H1 (cell line): Measurements from ENCODE around the gene FRZB. TPM values are rescaled to one million over a fixed set of nuclear protein-coding genes. Genes with fewer than 3 reads are reported as not detected.

Experiments
- CTCF ChIA-PET: fragments of 300-600 bp; sonication (Branson Sonifier 250); formaldehyde crosslinking; loops from one replicate; lab custom pipeline; 2021; ENCODE audit not compliant: partially characterized antibody; lab: Charles Lee
- POLR2A ChIA-PET: fragments of 300-600 bp; sonication (Branson Sonifier 250); formaldehyde crosslinking; loops from one replicate; lab custom pipeline; 2021; ENCODE audit warnings: inconsistent platforms; ENCODE audit not compliant: partially characterized antibody; lab: Charles Lee
- DNase-seq, 2 experiments: peaks; one replicate each; pipeline versions ENCODE4 v3.0.0 to v3.0.0-alpha.2; 2010 to 2022; ENCODE audit warnings: low spot score in 2 of 2, low read depth in 1 of 2, mixed read lengths in 1 of 2
- FAIRE-seq: peaks from 2 replicates; lab custom pipeline; 2011; peaks lifted over from hg19 to GRCh38; lab: Jason Lieb, UNC
- H2AFZ ChIP-seq: 2 replicates; pipeline ENCODE4 v1.8.1; 2012; ENCODE audit warnings: low read length, inconsistent platforms
- H2AK5ac ChIP-seq: 2 replicates; pipeline ENCODE4 v1.6.1; 2013; ENCODE audit warnings: low read depth, low read length
- H2BK120ac ChIP-seq: replicated peaks from 2 replicates; pipeline ENCODE3; 2013; ENCODE audit warnings: low read depth, low read length, inconsistent platforms
- H2BK12ac ChIP-seq: 2 replicates; pipeline ENCODE4 v1.6.1; 2013; ENCODE audit warnings: low read depth, low read length
- H2BK15ac ChIP-seq: 2 replicates; pipeline ENCODE4 v1.6.1; 2013; ENCODE audit warnings: low read length
- H2BK20ac ChIP-seq: 2 replicates; pipeline ENCODE4 v1.6.1; 2013; ENCODE audit warnings: low read length
- H2BK5ac ChIP-seq: 2 replicates; pipeline ENCODE4 v1.6.1; 2013; ENCODE audit warnings: low read depth, low read length
- H3K14ac ChIP-seq: 2 replicates; pipeline ENCODE4 v1.6.1; 2013; ENCODE audit warnings: inconsistent platforms; ENCODE audit not compliant: insufficient read length
- H3K18ac ChIP-seq: 2 replicates; pipeline ENCODE4 v1.6.1; 2013; ENCODE audit warnings: low read length; ENCODE audit errors: extremely low read depth
- H3K23ac ChIP-seq: 2 replicates; pipeline ENCODE4 v1.6.1; 2013; ENCODE audit warnings: inconsistent platforms; ENCODE audit not compliant: insufficient read length
- H3K23me2 ChIP-seq: 2 replicates; pipeline ENCODE4 v1.6.1; 2013; ENCODE audit warnings: low read depth, low read length
- H3K27ac ChIP-seq: 2 replicates; pipeline ENCODE4 v1.6.1; 2011; ENCODE audit warnings: low read depth, low read length, inconsistent platforms
- H3K27me3 ChIP-seq, 4 experiments: replicated peaks in 1 of 4; 1 replicate in 1 of 4; 2 replicates in 3 of 4; pipeline versions ENCODE4 v1.6.1 to v1.8.1; 2011 to 2013; ENCODE audit warnings: low read length in 3 of 4, mild to moderate bottlenecking in 3 of 4, inconsistent platforms in 2 of 4, mixed read lengths in 2 of 4, moderate library complexity in 1 of 4; ENCODE audit not compliant: control insufficient read depth in 3 of 4, insufficient read depth in 3 of 4; ENCODE audit errors: extremely low read depth in 1 of 4
- H3K36me3 ChIP-seq, 4 experiments: 2 replicates each; pipeline versions ENCODE4 v1.6.1 to v1.8.1; 2011 to 2013; ENCODE audit warnings: mild to moderate bottlenecking in 4 of 4, low read length in 3 of 4, moderate library complexity in 2 of 4, control low read depth in 1 of 4, inconsistent platforms in 1 of 4; ENCODE audit not compliant: insufficient read depth in 4 of 4, control insufficient read depth in 2 of 4
- H3K4ac ChIP-seq: replicated peaks from 2 replicates; pipeline ENCODE3; 2013; ENCODE audit warnings: low read length, low read depth, mixed read lengths, inconsistent platforms; ENCODE audit not compliant: insufficient read length
- H3K4me1 ChIP-seq, 4 experiments: replicated peaks in 1 of 4; 1 replicate in 1 of 4; 2 replicates in 3 of 4; pipeline versions ENCODE4 v1.6.1 to v1.8.1; 2011 to 2013; ENCODE audit warnings: low read length in 3 of 4, inconsistent platforms in 2 of 4, mixed read lengths in 1 of 4; ENCODE audit not compliant: insufficient read depth in 4 of 4, control insufficient read depth in 3 of 4
- H3K4me2 ChIP-seq, 2 experiments: 2 replicates each; pipeline versions ENCODE4 v1.6.1 to v1.8.1; 2011 to 2013; ENCODE audit warnings: low read depth in 2 of 2, low read length in 2 of 2, control low read depth in 1 of 2, inconsistent platforms in 1 of 2, mild to moderate bottlenecking in 1 of 2; ENCODE audit not compliant: insufficient read depth in 1 of 2
- H3K4me3 ChIP-seq, 4 experiments: fragments of 200-600, 300-600 bp in 1 of 4; sonication (generic), shearing (Covaris generic), sonication (Bioruptor Twin) in 1 of 4; 2 replicates each; pipeline versions ENCODE4 v1.5.1 to v1.8.1; 2011 to 2016; ENCODE audit warnings: low read length in 4 of 4, low read depth in 3 of 4, control low read depth in 2 of 4, inconsistent platforms in 2 of 4, mild to moderate bottlenecking in 2 of 4, mixed read lengths in 1 of 4, moderate library complexity in 1 of 4; ENCODE audit not compliant: insufficient read depth in 2 of 4; ENCODE audit errors: extremely low read depth in 1 of 4
- H3K56ac ChIP-seq: replicated peaks from 2 replicates; pipeline ENCODE3; 2013; ENCODE audit warnings: low read depth, mild to moderate bottlenecking, mixed read lengths, low read length, inconsistent platforms; ENCODE audit not compliant: insufficient read length
- H3K79me1 ChIP-seq: 2 replicates; pipeline ENCODE4 v1.6.1; 2013; ENCODE audit warnings: low read depth, low read length, control low read depth
- H3K79me2 ChIP-seq, 2 experiments: 2 replicates each; pipeline versions ENCODE4 v1.6.1 to v1.8.1; 2012 to 2013; ENCODE audit warnings: low read length in 2 of 2, mild to moderate bottlenecking in 2 of 2, inconsistent platforms in 1 of 2; ENCODE audit not compliant: insufficient read depth in 2 of 2, control insufficient read depth in 1 of 2
- H3K9ac ChIP-seq, 4 experiments: replicated peaks in 1 of 4; 1 replicate in 1 of 4; 2 replicates in 3 of 4; pipeline versions ENCODE4 v1.6.1 to v1.8.1; 2011 to 2013; ENCODE audit warnings: low read depth in 3 of 4, low read length in 3 of 4, control low read depth in 2 of 4, mild to moderate bottlenecking in 2 of 4, moderate library complexity in 2 of 4, inconsistent platforms in 1 of 4; ENCODE audit errors: extremely low read depth in 1 of 4
- H3K9me3 ChIP-seq, 2 experiments: 2 replicates each; pipeline versions ENCODE4 v1.6.1 to v1.8.1; 2012 to 2013; ENCODE audit warnings: mild to moderate bottlenecking in 2 of 2, moderate library complexity in 2 of 2, control low read depth in 1 of 2, inconsistent platforms in 1 of 2, low read depth in 1 of 2, low read length in 1 of 2, mixed read lengths in 1 of 2; ENCODE audit not compliant: insufficient read depth in 2 of 2
- H4K20me1 ChIP-seq, 2 experiments: replicated peaks in 1 of 2; 2 replicates each; pipeline versions ENCODE3 to v1.8.1; 2011 to 2013; ENCODE audit warnings: inconsistent platforms in 2 of 2, low read length in 2 of 2, mild to moderate bottlenecking in 1 of 2; ENCODE audit not compliant: insufficient read depth in 2 of 2, control insufficient read depth in 1 of 2
- H4K5ac ChIP-seq: 2 replicates; pipeline ENCODE4 v1.6.1; 2013; ENCODE audit warnings: low read length, low read depth, mixed read lengths, inconsistent platforms; ENCODE audit not compliant: insufficient read length
- H4K8ac ChIP-seq: 2 replicates; pipeline ENCODE4 v1.8.0; 2013; ENCODE audit warnings: mild to moderate bottlenecking, moderate library complexity, low read length, inconsistent platforms; ENCODE audit not compliant: insufficient read depth; ENCODE audit errors: extremely low read depth
- H4K91ac ChIP-seq: replicated peaks from 2 replicates; pipeline ENCODE3; 2013; ENCODE audit warnings: low read length, mixed read lengths, inconsistent platforms; ENCODE audit not compliant: insufficient read length
- ATF3 ChIP-seq: IDR thresholded peaks from 2 replicates; pipeline ENCODE4 v1.6.1; 2011; ENCODE audit warnings: low read depth, mild to moderate bottlenecking, low read length; ENCODE audit not compliant: insufficient read depth
- CBX5 ChIP-seq: fragments of 300-800, 300-1000 bp; sonication (generic); IDR thresholded peaks from 2 replicates; pipeline ENCODE4 v1.7.1; 2016; ENCODE audit warnings: antibody characterized with exemption, low read length, low read depth
- E2F6 ChIP-seq: IDR thresholded peaks from 2 replicates; pipeline ENCODE4 v1.6.1; 2012; ENCODE audit warnings: inconsistent platforms
- GTF2F1 ChIP-seq: IDR thresholded peaks from 2 replicates; pipeline ENCODE4 v1.6.1; 2012; ENCODE audit warnings: low read depth, low read length, improper control_type of control experiment, borderline replicate concordance
- JUN ChIP-seq: IDR thresholded peaks from 2 replicates; pipeline ENCODE4 v1.6.1; 2011; ENCODE audit warnings: low read depth, mild to moderate bottlenecking, improper control_type of control experiment, low read length
- KDM5A ChIP-seq: fragments of 200-600 bp; IDR thresholded peaks from 2 replicates; pipeline ENCODE4 v1.7.1; 2012; ENCODE audit warnings: mild to moderate bottlenecking, low read length, inconsistent platforms, mixed read lengths
- POLR2AphosphoS5 ChIP-seq: IDR thresholded peaks from 2 replicates; pipeline ENCODE4 v1.6.1; 2011; ENCODE audit warnings: low read depth, low read length
- POU5F1 ChIP-seq: IDR thresholded peaks from 2 replicates; pipeline ENCODE4 v1.6.1; 2011; ENCODE audit warnings: low read depth, mild to moderate bottlenecking, low read length, moderate library complexity
- ZNF274 ChIP-seq: IDR thresholded peaks from 2 replicates; pipeline ENCODE4 v1.7.0; 2012; ENCODE audit warnings: low read length, borderline replicate concordance; ENCODE audit errors: extremely low read depth
- WGBS, 2 experiments: shearing (Covaris generic) in 1 of 2; methylation state at CpG; one replicate each; pipeline versions ENCODE4 v1.1.6 to v1.1.7; 2013 to 2015; ENCODE audit warnings: low lambda C conversion rate in 2 of 2, mixed read lengths in 2 of 2, inconsistent platforms in 1 of 2, low coverage in 1 of 2, missing lambda C conversion rate in 1 of 2; ENCODE audit not compliant: insufficient replicate concordance in 2 of 2, insufficient coverage in 1 of 2, insufficient read length in 1 of 2; ENCODE audit errors: extremely low coverage in 1 of 2, missing lambda C conversion rate in 1 of 2; 5-methylcytosine and 5-hydroxymethylcytosine counted together
- polyA plus RNA-seq, 7 experiments: library from polyadenylated mRNA; depleted of rRNA in 3 of 7; stranded (reverse) in 5 of 7; unstranded in 2 of 7; fragments of >200 nt in 5 of 7; fragments of 200-250 nt in 2 of 7; gene quantifications; 1 replicate in 5 of 7; 2 replicates in 1 of 7; 4 replicates in 1 of 7; pipeline versions ENCODE4 v1.2.1 to v1.2.3, GENCODE V29; 2011 to 2013; ENCODE audit warnings: missing spikeins in 2 of 7, mixed read lengths in 2 of 7
- total RNA-seq: library from RNA; stranded (reverse); fragmentation: NEBNext Ultra II Directional; extraction: Animal tissue kit (Norgen Biotek cat#: 25700); gene quantifications from 2 replicates; pipeline ENCODE4 v1.2.1, GENCODE V29; 2021

FRZB gene
- total and polyA plus RNA-seq, 2 of the 8 experiments (the other 6 are each of a cell fraction or from before 2014, with no cell fraction given): 4.4 to 4.6 TPM

- POLR2A ChIA-PET: interaction anchor here (0.5 kb wide), 1 partner anchor 39 kb away, joined by 3 read pairs; no protein-coding TSS in a partner anchor
- Histone ChIP-seq H3K4me3 (no peak overlapping the region), H2BK20ac (no peak overlapping the region), H4K20me1 (no peaks in the 10 kb centered on the region), H4K91ac (no peak overlapping the region), H3K9ac (no peak overlapping the region), H3K79me2 (no peaks in the 10 kb centered on the region), H2AK5ac (no peak overlapping the region), H3K4ac (no peak overlapping the region), H4K5ac (no peak overlapping the region), H2BK15ac (no peak overlapping the region), H4K8ac (no peak overlapping the region), H3K23ac (no peak overlapping the region), H3K18ac (no peak overlapping the region), H3K27me3 (no peaks in the 10 kb centered on the region), H2BK5ac (no peak overlapping the region), H3K14ac (no peak overlapping the region), H3K23me2 (no peaks in the 10 kb centered on the region), H3K4me1 (no peaks in the 10 kb centered on the region), H2AFZ (no peak overlapping the region), H3K9me3 (no peaks in the 10 kb centered on the region), H3K4me2 (no peak overlapping the region), H3K79me1 (no peaks in the 10 kb centered on the region), H3K56ac (no peak overlapping the region), H2BK120ac (no peak overlapping the region), H3K27ac (no peak overlapping the region), H3K36me3 (no peaks in the 10 kb centered on the region), H2BK12ac (no peak overlapping the region)
- FAIRE-seq (no peak), DNase-seq (no peak)
- 93% methylated on average over 11 of the region's 11 CpGs; no CpG with 5 or more reads in 1 of the 2 experiments for WGBS, 2 experiments
- no peak for TF ChIP-seq CBX5
- no peak for TF ChIP-seq GTF2F1
- no peak for TF ChIP-seq ZNF274
- no peak for TF ChIP-seq POLR2AphosphoS5
- TF ChIP-seq JUN: no peak
- TF ChIP-seq KDM5A: no peak
- TF ChIP-seq POU5F1: no peak
- no peak for TF ChIP-seq ATF3
- no peak for TF ChIP-seq E2F6
- CTCF ChIA-PET: interaction anchor here (0.6 to 5.3 kb wide), 4 partner anchors 23 to 342 kb away, joined by 3 to 27 read pairs (median 3); partner anchors contain the start of gene FRZB
Observed at GRCh38 chr2:182893666-182894065, 27.2 kb upstream of the FRZB start.
